GM21786 (cell line): Measurements from ENCODE around the gene ZNF688.
"Not testable (repeated sequence)": the region's sequence is repeated elsewhere in the genome, so short reads cannot be mapped to it uniquely, and the experiment has no call there.

ENCODE experiments used
- ATAC-seq: cut with Tn5 transposase; IDR thresholded peaks from one replicate; pipeline ENCODE4 v1.9.1; 2021; ENCODE audit not compliant: unreplicated experiment

The ZNF688 gene

DNA sequence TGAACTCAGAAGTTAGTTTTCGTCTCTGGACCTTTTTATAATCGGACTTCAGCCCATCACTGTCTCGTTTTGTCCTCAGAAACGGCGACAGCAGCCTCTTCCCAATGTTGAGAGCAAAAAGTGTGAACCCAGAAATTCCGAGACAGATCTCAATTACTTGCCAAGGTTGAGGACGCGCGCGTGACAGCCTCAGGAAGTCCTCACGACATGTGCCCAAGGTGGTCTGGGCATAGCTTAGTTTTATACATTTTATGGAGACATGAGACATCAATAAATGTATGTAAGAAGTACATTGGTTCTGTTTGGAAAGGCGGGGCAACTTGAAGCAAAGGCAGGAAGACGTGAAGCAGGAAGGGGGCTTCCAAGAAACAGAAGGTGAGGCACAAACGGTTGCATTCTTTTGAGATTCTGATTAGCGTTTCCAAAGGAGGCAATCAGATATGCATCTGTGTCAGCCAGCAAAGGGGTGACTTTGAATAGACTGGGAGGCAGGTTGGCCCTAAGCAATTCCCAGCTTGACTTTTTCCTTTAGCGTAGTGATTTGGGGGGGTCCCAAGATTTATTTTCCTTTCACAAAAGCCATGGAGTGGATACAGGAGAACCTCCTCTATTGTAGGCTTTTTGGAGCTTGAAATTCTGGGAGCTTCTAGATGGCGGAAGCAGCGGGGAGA, 36.3 kb downstream of the ZNF688 start:
- ATAC-seq = peak; percentile 8

DNA sequence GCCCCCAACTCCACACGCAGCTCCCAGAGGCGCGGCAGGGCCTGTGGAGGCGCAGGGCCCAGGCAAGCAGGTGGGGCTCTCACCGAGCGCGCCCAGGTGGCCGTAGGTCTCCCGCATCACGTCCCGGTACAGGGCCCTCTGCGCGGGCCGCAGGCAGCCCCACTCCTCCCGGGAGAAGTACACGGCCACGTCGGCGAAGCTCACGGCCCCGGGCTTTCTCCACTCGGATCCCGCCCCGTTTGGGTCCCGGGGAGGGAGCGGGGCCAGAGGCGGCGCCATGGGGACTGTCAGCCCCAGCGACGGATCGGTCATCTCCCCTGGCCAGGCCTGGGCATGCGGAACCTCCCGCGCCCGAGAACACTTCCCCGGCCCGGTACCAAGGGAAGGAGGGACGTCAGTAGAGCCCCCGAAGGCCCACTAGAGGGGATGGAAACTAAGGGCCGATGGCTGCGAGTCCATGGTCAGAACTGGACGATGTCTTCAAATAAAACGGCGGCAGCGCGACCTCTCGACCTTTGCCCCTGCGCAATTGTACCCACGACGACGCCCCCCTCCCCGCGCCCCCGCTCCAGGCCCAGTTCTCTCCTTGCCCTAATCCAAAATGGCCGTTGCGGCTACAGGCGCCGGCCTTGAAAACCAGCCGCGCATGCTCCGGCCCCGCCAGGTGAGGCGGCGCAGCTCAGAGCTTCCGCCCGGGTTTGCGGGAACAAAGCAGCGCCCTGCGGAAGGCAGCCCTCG, 37.0 kb downstream of the ZNF688 start, which contains the start of gene ZNF747:
Gene ZNF747 (minus strand): TSS at position 491 of the 738 bp plus-strand sequence. CDS start 179 bp downstream, at position 312.
- ATAC-seq = peak; percentile 56

DNA sequence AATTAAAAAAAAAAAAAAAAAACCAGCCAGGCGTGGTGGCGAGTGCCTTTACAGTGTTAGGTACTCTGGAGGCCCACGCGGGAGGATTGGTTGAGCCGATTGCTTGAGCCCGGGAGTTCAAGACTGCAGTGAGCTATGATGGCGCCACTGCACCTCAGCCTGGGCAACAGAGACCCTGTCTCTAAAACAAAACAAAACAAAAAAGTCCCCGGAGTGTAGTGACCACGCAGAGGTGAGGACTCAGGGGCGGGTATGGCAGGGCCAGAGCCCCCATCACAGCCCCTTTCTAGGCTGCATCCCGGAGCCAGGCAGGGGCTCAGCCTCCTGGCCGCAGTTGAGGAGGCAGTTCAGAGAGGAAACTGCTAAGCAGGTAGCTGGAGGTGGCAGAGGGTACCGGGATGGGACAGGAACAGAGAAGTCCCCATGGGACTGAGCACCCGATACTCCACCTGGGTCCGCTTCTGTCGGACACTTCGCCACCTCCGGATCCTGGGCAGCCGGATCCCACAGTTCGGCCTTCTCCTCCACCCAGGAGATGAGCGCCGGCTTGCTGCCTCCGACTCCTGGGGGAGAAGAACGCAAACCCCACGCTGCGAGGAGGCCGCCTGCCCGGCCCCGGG, 37.7 kb downstream of the ZNF688 start:
- peak; percentile 13 for ATAC-seq

DNA sequence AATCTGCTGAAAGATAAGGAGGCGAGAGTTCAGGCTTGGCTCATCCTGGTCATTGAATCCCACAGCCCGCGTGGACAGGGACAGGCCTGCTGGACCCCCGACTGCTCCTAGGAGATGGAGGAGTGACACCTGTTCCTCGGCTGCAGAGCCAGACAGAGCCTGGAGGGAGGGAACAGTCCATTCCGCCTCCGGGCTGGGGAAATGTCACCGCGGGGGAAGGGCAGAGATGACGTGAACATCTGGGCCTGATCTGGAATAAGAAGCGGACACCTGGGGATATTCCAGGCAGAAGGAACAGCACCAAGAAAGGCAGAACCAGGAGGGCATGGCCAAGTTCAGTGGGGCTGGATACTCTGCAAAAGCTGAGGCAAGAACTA, 38.4 kb downstream of the ZNF688 start:
- no peak for ATAC-seq

DNA sequence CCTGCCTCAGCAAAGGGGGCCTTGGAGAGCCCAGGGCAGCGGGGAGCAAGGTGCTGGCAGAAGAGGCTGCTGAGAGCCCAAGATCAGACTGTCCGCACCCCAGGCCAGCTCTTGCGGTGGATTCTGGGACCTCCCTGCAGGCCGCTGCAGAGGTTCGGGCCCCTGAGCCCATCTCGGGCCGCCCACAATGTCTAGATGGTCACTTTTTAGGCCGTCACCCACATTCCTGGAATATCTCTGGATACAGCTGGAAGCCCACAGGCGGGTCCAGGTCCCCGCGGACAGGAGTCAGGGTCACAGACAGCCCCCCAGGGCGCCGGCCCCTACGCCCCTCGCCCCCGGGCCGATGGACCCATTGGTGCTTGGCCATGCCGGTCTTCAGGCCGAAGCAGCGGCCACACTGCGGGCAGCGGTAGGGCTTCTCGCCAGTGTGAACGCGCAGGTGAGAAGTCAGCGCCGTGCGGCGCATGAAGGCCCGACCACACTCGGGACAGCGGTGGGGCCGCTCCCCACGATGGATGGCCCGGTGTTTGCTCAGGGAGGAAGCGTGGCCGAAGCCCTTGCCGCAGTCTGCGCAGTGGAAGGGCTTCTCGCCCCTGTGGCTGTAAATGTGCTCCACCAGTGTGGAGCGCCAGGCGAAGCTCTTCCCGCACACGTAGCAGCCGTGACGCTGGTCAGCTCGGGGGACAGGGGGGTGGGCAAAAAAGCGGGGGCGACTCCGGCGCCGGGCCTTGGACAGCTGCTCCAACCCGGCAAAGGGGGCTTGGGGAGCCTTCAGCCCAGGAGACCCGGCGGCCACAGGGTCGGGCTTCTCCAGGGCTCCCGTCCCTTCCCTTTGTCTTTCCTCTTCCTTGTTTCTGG, 39.0 kb downstream of the ZNF688 start:
- ATAC-seq = no peak

DNA sequence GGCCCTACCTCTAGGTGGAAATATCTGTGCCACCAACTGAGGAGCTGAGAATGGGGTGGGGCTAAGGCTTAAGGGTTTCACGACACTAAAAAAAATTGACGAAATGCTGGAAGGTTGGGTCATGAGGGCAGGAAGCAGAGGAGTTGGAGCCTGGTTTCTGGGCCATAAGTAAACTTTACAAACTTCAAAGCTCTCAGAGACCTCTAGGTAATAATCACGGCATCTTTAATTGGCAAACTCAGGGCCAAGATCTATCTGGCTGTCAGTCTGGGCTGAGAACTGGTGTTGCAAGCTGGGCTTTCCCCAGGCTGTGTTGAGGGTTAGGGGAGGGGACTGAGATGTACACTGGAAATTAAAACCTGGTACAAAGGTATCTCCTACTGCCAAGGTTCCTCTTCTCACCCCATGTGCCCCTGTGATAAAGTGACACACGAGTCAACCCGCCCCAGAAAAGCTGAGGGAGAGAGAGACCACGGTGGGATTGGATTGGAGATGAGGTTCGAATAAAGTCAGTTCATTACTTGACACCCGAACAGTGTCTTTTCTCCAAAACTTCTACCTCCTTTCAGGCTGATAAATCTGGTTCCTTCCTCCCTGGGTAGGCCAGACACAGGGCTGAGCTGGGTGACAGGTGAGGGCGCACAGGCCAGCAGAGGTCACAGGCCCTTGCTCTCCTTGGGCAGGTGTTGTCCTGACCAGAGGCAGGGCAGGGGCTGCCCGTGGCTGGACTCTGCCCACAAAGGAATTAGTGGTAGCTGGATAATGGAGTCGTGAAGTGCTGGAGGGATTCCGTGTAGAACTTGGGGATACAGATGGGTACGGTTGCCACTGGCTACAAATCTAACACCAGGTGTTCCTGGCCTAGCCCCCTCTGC, 41.1 kb downstream of the ZNF688 start:
- ATAC-seq = no peak

DNA sequence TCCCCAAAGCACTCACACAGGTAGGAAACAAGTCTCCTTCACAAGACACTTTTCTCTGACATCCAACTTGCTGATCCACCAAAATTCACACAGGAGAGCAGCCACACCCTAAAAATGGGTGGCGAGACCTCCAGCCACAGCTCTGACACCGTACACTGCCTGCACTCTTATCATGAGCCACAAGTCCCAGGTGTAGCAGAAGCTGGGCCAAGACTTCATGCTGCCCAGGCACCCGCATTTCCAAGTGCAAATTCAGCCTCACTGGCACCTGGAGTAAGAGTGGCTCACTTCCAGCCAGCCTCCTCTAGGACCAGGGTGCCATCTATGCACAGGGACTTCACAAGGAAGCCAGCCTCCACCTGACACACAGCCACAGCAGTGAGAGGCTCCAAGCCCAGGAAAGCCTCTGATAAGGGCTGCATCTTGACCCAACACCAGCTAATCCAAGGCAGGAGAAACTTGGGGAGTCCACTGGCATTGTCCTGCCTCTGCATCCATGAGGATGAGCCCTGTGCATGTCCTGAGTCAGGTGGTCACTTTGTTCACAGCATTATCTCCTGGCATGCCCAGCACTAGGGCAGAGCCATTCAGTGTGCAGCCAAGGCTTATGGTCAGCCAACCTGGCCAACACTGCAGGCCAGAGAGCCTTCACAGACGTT, 42.6 kb downstream of the ZNF688 start:
- ATAC-seq = no peak

DNA sequence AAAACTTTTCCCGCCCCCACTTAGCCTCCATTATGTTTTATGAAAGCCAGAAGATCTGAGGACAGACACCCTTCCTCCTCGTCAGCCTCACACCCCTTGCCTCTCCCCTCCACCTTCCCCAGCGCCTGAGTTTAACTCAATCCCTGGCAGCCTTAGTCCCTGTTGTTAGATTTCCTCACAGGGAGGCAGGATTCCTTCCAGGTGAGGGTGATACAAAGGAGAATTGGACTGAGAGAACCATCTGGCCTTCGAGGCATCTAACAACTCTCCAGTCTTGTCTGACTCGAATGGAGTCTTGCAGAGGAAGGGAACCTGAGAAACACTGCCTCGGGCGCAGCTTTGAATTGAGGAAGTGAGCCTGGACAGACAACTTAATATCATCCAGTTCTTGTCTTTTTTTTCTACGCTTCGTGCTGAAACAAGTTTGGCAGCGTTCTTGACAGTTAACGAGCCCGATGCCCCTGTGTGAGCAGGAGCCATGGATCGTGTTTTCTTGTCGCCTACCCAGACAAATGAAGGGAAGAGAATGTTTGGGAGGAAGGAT, 43.8 kb downstream of the ZNF688 start:
- ATAC-seq = no peak

DNA sequence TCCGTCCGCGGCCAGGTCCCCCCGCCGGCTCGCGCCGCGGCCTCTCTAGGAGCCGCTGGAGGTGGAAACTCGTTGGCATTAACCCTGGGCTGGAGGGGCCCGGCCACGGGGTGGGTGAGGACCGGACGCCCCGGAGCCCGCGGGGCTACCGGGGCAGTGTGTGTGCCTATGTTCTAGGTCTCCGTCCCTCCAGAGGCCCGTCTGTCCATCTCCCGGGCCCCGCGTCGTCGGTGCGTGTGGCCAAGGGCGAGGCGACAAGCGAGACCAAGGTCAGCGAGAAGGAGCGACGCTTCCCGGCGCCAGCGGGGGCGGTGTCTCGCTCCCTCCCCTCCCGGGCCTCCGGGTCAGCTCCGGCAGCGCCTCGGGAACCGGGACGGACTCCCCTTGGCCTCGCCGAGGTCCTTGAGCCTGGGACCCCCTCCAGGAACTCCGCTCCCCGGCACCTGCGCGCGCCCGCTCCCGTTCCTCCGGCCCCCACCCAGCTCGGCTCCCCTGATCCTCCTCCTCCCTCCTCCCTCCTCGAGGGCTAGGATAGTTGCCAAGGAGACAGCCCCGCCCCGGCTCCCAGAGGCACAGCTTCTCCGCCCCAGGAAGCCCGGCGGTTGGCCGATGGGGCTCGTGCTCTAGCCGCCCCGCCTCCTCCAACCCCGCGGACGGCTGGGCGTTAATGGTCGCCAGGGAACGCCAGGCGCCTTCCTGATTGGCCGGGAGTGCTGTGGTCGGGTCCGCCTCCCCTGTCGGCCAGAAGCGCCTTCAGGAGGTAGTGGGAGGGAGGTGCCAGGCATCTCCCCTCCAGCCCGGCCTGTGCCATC, 44.5 kb downstream of the ZNF688 start:
- ATAC-seq = peak; percentile 88

DNA sequence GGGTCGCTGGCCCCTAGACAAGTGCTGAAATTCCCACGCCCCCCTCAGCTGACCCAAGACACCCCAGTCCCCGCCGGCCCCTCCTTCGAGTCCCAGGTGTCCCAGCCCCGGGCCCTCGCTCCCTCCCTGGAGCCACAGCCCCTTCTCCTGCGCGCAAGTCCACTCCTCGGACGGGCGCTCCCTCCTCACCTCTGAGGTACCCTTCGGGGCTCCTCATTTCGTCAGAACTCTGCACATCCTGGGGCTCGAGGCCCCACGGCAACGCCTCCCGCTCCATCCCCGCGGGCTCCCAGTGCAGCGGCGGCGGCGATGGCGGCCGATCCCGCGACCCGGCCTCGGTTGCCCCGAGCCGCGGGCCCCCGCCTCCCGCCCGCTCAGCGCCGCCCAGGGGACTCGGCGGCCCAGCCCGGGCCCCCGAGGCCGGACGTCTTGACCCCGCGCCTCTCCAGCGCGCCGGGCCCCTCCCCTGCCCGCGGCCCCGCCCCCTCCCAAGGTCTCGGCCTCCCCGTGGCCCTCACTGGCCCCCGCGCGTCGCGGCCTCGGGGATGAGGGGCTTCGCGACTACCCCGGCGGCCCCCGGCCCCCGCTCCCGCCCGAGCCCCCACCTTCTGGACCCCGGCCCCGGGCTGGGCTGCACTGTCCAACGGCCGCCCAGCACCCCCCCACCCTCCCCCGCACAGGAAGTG, 45.2 kb downstream of the ZNF688 start, which contains the start of gene ZNF768:
Gene ZNF768 (minus strand): TSS at position 430 of the 686 bp plus-strand sequence. CDS start 153 bp downstream, at position 277.
- ATAC-seq = peak; percentile 4

DNA sequence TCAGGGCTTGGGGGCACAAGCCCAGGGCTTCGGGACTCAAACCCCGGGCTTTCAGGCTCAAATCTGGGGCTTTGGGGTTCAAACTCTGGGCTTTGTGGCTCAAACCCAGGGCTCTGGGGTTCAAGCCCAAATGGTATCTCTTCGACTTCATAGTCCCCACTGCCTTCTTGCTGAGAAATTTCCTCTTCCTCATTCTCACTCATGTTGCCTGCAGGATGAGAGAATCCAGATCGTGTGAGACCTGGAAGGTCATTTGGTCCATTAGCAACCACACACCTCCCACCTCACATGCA, 45.7 kb downstream of the ZNF688 start:
- no peak for ATAC-seq

DNA sequence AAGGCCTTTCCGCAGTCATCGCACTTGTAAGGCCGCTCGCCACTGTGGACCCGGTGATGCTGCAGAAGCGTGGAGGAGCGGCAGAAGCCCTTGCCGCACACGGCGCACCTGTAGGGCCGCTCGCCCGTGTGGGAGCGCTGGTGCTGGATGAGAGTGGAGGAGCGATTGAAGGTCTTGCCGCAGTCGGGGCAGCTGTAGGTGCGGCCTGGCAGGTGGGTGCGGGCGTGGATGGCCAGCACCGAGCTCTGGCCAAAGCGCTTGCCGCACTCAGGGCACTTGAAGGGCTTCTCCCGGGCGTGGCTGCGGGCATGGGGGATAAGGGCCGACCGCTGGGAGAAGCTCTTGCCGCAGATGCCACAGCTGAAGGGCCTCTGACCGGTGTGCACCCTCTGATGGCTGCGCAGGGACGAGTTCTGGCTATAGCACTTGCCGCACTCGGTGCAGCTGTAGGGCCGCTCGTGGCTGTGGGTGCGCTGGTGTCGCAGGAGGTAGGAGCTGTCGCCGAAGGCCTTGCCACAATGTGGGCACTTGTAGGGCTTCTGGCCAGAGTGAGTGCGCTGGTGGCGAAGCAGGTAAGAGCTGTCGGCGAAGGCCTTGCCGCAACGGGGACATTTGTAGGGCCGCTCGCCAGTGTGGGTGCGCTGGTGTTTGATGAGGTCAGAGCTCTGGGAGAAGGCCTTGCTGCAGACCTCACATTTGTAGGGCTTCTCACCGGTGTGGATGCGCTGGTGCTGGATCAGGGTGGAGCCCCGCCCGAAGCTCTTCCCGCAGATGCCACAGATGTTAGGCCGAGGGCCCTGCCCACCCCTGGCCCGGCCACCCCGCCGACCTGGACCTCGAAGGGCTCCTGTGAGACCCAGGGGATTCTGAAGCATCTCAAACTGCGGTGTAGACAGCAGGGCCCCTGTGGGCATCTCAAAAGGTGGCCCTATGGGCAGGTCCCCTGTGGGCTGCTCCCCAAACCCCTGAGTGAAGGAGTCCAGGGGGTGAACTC, 46.6 kb downstream of the ZNF688 start:
- ATAC-seq = no peak

DNA sequence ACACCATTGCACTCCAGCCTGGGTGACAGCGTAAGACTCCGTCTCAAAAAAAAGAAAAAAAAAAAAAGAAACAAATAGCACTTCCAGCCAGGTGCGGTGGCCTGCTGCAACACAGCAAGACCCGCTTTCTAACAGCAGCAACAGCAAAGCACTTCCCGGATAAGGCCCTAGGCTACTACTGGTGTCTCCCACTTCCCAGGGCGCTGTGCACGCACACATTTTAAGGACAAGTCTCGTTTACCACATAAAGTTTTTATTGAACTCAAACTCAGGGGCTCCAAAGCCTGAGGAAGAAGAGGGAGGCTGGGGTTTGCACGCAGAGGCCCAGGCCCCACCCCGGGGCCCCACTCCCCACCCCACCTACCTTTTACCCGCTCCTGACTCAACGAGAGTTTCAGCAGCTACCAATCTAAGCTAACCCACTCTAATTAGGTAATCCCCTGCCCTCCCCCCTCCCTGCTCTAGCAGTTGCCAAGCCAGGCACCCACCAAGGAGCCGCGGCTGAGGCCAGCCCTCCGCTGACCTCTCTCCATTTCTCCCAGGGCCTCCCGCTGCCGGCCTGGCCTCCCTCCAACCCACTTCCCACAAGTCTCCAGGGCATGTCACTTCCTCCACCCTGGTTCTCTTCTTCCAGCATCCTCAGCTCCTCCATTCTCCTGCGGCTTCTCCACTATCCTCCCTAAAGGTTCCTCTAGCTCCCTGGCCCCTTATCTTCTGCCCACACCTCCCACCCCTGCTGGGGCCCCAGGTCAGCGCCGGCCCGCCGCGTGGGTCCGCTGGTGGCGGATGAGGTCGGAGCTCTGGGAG, 47.5 kb downstream of the ZNF688 start:
- no peak for ATAC-seq

DNA sequence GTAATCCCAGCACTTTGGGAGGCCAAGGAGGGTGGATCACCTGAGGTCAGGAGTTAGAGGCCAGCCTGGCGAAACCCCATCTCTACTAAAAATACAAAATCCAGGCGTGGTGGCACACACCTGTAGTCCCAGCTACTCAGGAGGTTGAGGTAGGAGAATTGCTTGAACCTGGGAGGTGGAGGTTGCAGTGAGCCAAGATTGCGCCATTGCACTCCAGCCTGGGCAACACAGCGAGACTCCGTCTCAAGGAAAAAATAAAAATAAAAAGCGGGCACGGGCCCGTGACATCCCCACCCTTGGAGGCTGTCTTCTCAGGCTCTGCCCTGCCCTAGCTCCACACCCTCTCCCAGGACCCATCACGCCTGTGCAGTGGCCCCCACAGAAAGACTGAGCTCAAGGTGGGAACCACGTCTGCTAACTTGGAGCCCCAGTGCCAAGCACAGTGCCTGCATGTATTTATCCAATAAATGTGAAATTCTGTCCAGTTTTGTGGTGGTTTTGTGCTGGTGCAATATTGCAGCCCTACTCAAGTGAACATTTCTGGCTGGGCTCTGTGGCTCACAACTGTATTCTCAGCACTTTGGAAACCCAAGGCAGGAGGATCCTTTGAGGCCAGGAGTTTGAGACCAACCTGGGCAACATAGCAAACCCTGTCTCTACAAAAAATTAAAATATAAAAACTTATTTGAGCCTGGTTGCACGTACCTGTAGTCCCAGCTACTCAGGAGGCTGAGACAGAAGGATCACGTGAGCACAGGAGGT, 48.6 kb downstream of the ZNF688 start:
- not testable (repeated sequence) for ATAC-seq
